Adrenal gland (tissue), 19 donors: Measurements from ENCODE around the gene ZNF350. TPM values are rescaled to one million over a fixed set of nuclear protein-coding genes. Genes with fewer than 3 reads are reported as not detected.

Experiments used
- DNase-seq, 7 donors: peaks; one replicate each; pipeline ENCODE4 v3.0.0-alpha.2; 2019 to 2020
- H3K27ac ChIP-seq, 5 donors: fragments of 200-600 bp; sonication (generic) in 4 of 5; 1 replicate in 3 of 5; 2 replicates in 2 of 5; pipeline versions ENCODE4 v1.5.1 to v1.8.0; 2016 to 2020; ENCODE audit warnings: mild to moderate bottlenecking in 1 of 5
- H3K27me3 ChIP-seq: fragments of 200-600 bp; 2 replicates; pipeline ENCODE4 v1.8.0; 2021
- H3K36me3 ChIP-seq, 2 donors: fragments of 200-600 bp; replicated peaks in 1 of 2; 1 replicate in 1 of 2; 2 replicates in 1 of 2; pipeline versions ENCODE4 v1.5.1 to v1.8.0; 2018 to 2022
- H3K4me1 ChIP-seq, 2 donors: fragments of 200-600 bp; replicated peaks in 1 of 2; 1 replicate in 1 of 2; 2 replicates in 1 of 2; pipeline versions ENCODE4 v1.5.1 to v1.8.0; 2018 to 2021
- H3K4me3 ChIP-seq, 4 donors: fragments of 200-600 bp; sonication (generic) in 3 of 4; one replicate each; pipeline ENCODE4 v1.5.1; 2016 to 2018
- H3K9me3 ChIP-seq, 3 donors: fragments of 200-600 bp; sonication (generic) in 1 of 3; replicated peaks in 1 of 3; 1 replicate in 2 of 3; 2 replicates in 1 of 3; pipeline versions ENCODE4 v1.5.1 to v1.8.0; 2016 to 2021
- POLR2A ChIP-seq, 2 donors: fragments of 450-650 bp; IDR thresholded peaks; one replicate each; pipeline ENCODE4 v1.6.1; 2017; ENCODE audit warnings: antibody characterized with exemption in 2 of 2, mild to moderate bottlenecking in 2 of 2, moderate library complexity in 1 of 2
- WGBS, 4 donors: extraction: QIAGEN DNeasy Blood & Tissue Kit in 2 of 4; methylation state at CpG; one replicate each; pipeline versions ENCODE4 v1.1.5 to v1.1.7; 2013 to 2017; 5-methylcytosine and 5-hydroxymethylcytosine counted together
- intact Hi-C, 2 donors: fragments of 100-400 bp; cut with DNase I; formaldehyde crosslinking; loops; one replicate each; pipeline versions ENCODE4 v1.14.1 to v1.15.0; 2022 to 2023
- long read RNA-seq, 10 donors: library from polyadenylated mRNA in 3 of 10; unstranded in 2 of 10; stranded (forward) in 1 of 10; transcript quantifications; one replicate each; pipeline ENCODE4 v2.0.0 and lab custom pipeline, GENCODE V29; 2021 to 2026
- polyA plus RNA-seq, 3 donors: library from polyadenylated mRNA; stranded (reverse); fragments of 200-250 nt in 2 of 3; fragments of 350-450 nt in 1 of 3; fragmentation: Illumina TruSeq in 1 of 3; extraction: RNeasy Lipid Tissue Mini Kit (QIAGEN cat#74804) in 1 of 3; gene quantifications; one replicate each; pipeline ENCODE4 v1.2.3, GENCODE V29; 2013 to 2014
- total RNA-seq, 9 donors: library from RNA; depleted of rRNA in 4 of 9; stranded (reverse); fragments of >200 nt in 4 of 9; fragments of 120-200 nt in 1 of 9; fragmentation: NEBNext Ultra II Directional in 1 of 9; extraction: Animal tissue kit (Norgen Biotek cat#: 25700) in 1 of 9; gene quantifications; one replicate each; pipeline versions ENCODE4 v1.1.0 to v1.2.4, GENCODE V29; 2013 to 2023
- TF ChIP-seq, protein P1 (sequence below), 6 experiments: fragments of 450-650 bp in 4 of 6; fragments of 200-600 bp in 2 of 6; sonication (generic) in 1 of 6; IDR thresholded peaks; 1 replicate in 5 of 6; 2 replicates in 1 of 6; pipeline versions ENCODE4 v1.5.1 to v1.8.0; 2016 to 2021; ENCODE audit warnings: antibody characterized with exemption in 6 of 6, mild to moderate bottlenecking in 2 of 6, moderate library complexity in 1 of 6
- donor health status: healthy with polysubstance abuse.
- donor health status: Bipolar disorder and iron deficiency.
- donor health status: DM: yes; HTN: yes; CAD: no.
- donor health status: DM: no; HTN: no; CAD: no.
- donor health status: DM: no; HTN: no; CAD: no.
- donor health status: DM: yes; HTN: yes; CAD: no.

Gene ZNF350
- 10 to 100 TPM in 6 of 9 donors, 1 to 10 TPM in 3; 4.5 to 12.8 (median 12.2) TPM for total RNA-seq
- polyA plus RNA-seq, result 10 to 100 TPM in 2 of 3 donors, 1 to 10 TPM in 1; 8.0 to 10.9 (median 10.2) TPM
- long read RNA-seq, donor 1, partial matches to known transcripts, result 0 of 4 reads
- long read RNA-seq, donor 1, other reads (novel, unspliced or antisense), result 0 of 4 reads
- long read RNA-seq, donor 2, partial matches to known transcripts, result 0 of 2 reads
- long read RNA-seq, donor 2, other reads (novel, unspliced or antisense), result 0 of 2 reads
- long read RNA-seq, donor 3, partial matches to known transcripts, result 0 of 1 reads
- long read RNA-seq, donor 3, other reads (novel, unspliced or antisense), result 0 of 1 reads
- long read RNA-seq, donor 4, transcript ZNF350-201 (5 exons, 2,338 nt), result major isoform, 7 of 9 reads
- long read RNA-seq, donor 4, partial matches to known transcripts, result 0 of 9 reads
- long read RNA-seq, donor 4, other reads (novel, unspliced or antisense), result 2 of 9 reads
- long read RNA-seq, donor 5, transcript ZNF350-201 (5 exons, 2,338 nt), result major isoform, 12 of 17 reads
- long read RNA-seq, donor 5, partial matches to known transcripts, result 0 of 17 reads
- long read RNA-seq, donor 5, other reads (novel, unspliced or antisense), result 5 of 17 reads
- long read RNA-seq, donor 6, partial matches to known transcripts, result 0 of 7 reads
- long read RNA-seq, donor 6, other reads (novel, unspliced or antisense), result 3 of 7 reads
- long read RNA-seq, donor 7, partial matches to known transcripts, result 0 of 1 reads
- long read RNA-seq, donor 7, other reads (novel, unspliced or antisense), result 0 of 1 reads
- long read RNA-seq, donor 8, partial matches to known transcripts, result 0 of 1 reads
- long read RNA-seq, donor 8, other reads (novel, unspliced or antisense), result 0 of 1 reads
- long read RNA-seq, donor 9, partial matches to known transcripts, result 0 of 2 reads
- long read RNA-seq, donor 9, other reads (novel, unspliced or antisense), result 0 of 2 reads
- long read RNA-seq, donor 10, partial matches to known transcripts, result 0 of 1 reads
- long read RNA-seq, donor 10, other reads (novel, unspliced or antisense), result 0 of 1 reads

DNA sequence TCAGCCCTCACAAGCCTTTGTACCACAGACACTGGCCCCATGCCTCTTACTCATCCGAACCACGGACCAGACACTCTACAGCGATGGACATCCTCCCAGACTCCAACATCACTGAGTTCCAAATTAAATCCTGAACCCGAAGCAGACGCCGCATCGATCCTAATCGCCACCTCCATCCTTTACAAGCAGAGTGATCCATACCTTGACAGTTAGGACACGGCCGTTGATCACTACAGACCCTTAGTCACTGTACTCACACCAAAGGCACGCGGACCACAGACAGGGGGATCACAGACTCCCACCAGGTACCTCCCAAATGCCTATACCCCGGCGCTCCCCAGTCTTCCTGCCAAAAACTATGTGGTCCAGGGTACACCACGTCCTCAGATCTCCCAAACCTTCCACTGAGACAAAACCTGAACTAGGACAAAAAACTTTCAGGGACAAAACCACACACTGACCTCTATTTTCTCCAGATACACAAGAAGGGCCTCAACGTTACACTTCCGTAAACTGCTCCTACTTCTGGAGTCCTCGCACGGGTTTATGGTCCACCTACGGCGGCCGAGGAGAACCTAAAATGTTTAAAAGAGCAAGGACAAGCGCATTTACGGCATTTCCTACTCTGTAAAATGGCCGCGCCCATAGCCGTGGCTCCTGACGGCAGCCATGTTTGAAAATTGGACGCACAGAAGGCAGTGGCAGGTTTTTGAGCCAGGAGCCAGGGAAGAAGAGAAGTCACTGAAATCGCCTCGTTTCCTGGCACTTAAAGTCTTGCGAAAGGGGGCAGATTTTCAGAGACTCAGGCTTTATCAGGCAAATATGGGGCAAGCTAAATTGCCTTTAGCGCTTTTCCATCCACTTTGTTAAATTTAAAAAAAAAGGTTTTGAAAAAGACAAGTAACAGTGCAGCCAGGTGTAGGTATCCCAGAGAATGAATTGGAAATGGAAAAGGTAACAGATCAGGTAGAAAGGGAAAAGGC lies at the start of gene ZNF350:
Gene ZNF350 (minus strand): TSS at position 532 of the 983 bp plus-strand sequence. CDS start 12,480 bp downstream, outside the sequence.
- WGBS, 4 donors, result 2 to 3% (median 3%) methylated on average over 33 of the region's 33 CpGs
- Histone ChIP-seq H3K36me3 (no peaks in the 10 kb centered on the region), H3K9me3 (peaks cover 0 to 24% (median 0%) of the 10 kb centered on the region in 3 donors), H3K4me1 (peaks cover 6 to 9% of the 10 kb centered on the region in 2 donors), H3K4me3 (peak within 1 kb of the TSS; percentile 45 to 94 (median 72)), H3K27me3 (no peaks in the 10 kb centered on the region), H3K27ac (peak within 1 kb of the TSS in 4 of 5 donors; percentile 50 to 65 (median 53))
- DNase-seq, result peak; percentile 94 to 97 (median 94)
- peak in 1 of 2 donors; percentile 63 for TF ChIP-seq POLR2A (IDR thresholded peaks at IDR 0.05)
- TF ChIP-seq, protein P1, sequence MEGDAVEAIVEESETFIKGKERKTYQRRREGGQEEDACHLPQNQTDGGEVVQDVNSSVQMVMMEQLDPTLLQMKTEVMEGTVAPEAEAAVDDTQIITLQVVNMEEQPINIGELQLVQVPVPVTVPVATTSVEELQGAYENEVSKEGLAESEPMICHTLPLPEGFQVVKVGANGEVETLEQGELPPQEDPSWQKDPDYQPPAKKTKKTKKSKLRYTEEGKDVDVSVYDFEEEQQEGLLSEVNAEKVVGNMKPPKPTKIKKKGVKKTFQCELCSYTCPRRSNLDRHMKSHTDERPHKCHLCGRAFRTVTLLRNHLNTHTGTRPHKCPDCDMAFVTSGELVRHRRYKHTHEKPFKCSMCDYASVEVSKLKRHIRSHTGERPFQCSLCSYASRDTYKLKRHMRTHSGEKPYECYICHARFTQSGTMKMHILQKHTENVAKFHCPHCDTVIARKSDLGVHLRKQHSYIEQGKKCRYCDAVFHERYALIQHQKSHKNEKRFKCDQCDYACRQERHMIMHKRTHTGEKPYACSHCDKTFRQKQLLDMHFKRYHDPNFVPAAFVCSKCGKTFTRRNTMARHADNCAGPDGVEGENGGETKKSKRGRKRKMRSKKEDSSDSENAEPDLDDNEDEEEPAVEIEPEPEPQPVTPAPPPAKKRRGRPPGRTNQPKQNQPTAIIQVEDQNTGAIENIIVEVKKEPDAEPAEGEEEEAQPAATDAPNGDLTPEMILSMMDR (IDR thresholded peaks at IDR 0.05), result no peak
- intact Hi-C loops, result no loop called here

DNA sequence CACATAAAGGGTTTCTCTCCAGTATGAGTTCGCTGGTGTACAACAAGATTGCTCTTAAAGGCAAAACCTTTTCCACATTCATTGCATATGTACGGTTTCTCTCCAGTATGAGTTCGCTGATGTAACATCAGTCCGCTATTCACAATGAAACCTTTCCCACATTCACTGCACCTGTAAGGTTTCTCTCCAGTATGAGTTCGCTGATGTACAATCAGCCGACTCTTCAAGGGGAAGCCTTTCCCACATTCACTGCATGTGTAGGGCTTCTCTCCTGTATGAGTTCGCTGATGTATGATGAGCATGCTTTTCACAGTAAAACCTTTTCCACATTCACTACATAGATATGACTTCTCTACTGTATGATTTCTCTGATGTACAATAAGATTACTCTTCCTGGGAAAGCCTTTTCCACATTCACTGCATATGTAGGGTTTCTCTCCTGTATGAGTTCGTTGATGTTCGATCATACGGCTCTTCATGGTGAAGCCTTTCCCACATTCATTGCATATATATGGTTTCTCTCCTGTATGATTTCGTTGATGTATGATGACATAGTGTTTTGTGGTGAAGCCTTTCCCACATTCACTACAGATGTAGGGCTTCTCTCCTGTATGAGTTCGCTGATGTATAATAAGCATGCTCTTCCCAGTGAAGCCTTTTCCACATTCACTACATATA lies 47.5 kb upstream of the ZNF350 start:
- peak overlapping the region in 1 of 4 donors; percentile 9 for H3K4me3 ChIP-seq
- H3K27me3 ChIP-seq, result no peaks in the 10 kb centered on the region
- 96 to 99% (median 97%) methylated on average over 12 of the region's 12 CpGs for WGBS, 4 donors
- TF ChIP-seq POLR2A (IDR thresholded peaks at IDR 0.05), result no peak
- TF ChIP-seq, protein P1 (IDR thresholded peaks at IDR 0.05), result no peak
- H3K27ac ChIP-seq, result no peak overlapping the region
- intact Hi-C loops, result no loop called here
- peaks cover 0 to 36% of the 10 kb centered on the region in 2 donors for H3K36me3 ChIP-seq
- no peak for DNase-seq
- peaks cover 0 to 87% (median 31%) of the 10 kb centered on the region in 3 donors for H3K9me3 ChIP-seq
- no peaks in the 10 kb centered on the region for H3K4me1 ChIP-seq

DNA sequence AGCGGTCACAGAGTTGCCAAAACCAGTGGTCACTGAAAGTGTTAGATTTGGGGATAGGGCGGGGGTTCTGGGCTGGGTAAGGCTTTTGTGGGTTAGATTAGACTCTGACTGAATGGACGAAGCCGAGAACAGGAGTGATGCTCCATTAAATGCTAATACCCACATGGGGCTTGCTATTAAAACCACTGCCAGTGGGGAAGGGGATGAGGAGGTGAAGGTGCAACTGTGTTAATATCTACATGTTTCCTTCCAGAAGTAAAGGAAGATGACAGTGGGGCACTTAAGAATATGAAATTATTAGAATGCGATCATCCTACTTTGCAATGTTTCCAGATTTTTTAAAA lies 42.1 kb upstream of the ZNF350 start:
- intact Hi-C loops, result no loop called here
- Histone ChIP-seq H3K4me3 (peak overlapping the region; percentile 58 to 93 (median 70)), H3K36me3 (peaks cover 0 to 18% of the 10 kb centered on the region in 2 donors), H3K9me3 (peaks cover 0 to 36% (median 11%) of the 10 kb centered on the region in 3 donors), H3K27ac (peak overlapping the region; percentile 88 to 96 (median 93)), H3K4me1 (peaks cover 0 to 15% of the 10 kb centered on the region in 2 donors), H3K27me3 (no peaks in the 10 kb centered on the region)
- TF ChIP-seq, protein P1 (IDR thresholded peaks at IDR 0.05), result no peak
- 16 to 19% (median 18%) methylated on average over 5 of the region's 5 CpGs for WGBS, 4 donors
- no peak for DNase-seq
